ENCODE results near the gene EXOC6B.

GRCh38 chr2:72185206-72185605 is 640.6 kb downstream of the EXOC6B start:
- TF ChIP-seq YY1 (IDR thresholded peaks at IDR 0.05; ENCODE audit: insufficient read depth, insufficient read length) (no peak), ZNF274 (IDR thresholded peaks at IDR 0.05; ENCODE audit: low read depth, low read length) (no peak)

Measured in NT2/D1 (cell line).